ENCODE results near the gene ISCU.

DNA sequence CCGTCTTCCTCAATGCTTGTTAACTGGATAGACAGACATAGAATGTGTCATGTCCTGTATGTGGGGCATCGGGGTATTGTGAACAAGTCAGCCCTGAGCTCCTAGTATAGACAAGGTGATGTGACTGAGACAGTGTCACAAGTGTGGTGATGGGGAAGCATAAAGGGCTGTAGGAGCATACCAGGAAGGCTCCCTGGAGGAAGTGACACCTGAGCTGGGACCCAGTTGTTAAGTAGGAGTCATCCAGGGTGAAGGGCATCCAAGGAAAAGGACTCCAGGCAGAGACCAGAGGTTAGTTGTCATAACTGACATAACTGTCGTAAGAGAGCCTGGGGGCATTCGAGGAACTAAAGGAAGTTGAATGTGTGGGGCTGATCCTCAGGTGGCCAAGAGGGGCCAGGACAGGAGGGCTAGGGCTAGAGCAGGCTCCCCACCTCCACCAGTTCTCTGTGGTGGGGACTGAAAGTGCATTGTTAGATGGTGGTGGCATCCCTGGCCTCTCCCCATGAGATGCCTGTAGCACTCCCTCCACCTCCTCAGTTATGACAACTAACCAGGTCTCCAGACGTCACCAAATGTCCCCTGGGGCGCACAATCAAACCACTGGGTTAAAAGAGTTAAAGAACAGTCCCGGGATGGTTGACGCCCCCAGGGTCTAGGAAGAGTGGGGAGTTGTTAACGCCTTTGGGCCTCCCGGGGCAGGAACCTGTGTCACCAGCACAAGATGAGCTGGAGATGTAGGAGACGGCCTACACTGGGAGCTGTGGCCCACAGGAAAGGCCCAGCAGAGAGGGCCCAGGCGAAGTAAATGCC lies 44.9 kb upstream of the ISCU start:
- TF ChIP-seq, protein P1, sequence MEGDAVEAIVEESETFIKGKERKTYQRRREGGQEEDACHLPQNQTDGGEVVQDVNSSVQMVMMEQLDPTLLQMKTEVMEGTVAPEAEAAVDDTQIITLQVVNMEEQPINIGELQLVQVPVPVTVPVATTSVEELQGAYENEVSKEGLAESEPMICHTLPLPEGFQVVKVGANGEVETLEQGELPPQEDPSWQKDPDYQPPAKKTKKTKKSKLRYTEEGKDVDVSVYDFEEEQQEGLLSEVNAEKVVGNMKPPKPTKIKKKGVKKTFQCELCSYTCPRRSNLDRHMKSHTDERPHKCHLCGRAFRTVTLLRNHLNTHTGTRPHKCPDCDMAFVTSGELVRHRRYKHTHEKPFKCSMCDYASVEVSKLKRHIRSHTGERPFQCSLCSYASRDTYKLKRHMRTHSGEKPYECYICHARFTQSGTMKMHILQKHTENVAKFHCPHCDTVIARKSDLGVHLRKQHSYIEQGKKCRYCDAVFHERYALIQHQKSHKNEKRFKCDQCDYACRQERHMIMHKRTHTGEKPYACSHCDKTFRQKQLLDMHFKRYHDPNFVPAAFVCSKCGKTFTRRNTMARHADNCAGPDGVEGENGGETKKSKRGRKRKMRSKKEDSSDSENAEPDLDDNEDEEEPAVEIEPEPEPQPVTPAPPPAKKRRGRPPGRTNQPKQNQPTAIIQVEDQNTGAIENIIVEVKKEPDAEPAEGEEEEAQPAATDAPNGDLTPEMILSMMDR (IDR thresholded peaks at IDR 0.05), result no peak
- TF ChIP-seq POLR2A (IDR thresholded peaks at IDR 0.05), result no peak

All from thyroid gland (tissue), 4 donors.